ENCODE measurements around the gene LDB2. TPM values are rescaled to one million over a fixed set of nuclear protein-coding genes. Genes with fewer than 3 reads are reported as not detected.

Gene LDB2
- polyA plus RNA-seq, 4 donors = 85.7 to 106 (median 92.1) TPM

DNA sequence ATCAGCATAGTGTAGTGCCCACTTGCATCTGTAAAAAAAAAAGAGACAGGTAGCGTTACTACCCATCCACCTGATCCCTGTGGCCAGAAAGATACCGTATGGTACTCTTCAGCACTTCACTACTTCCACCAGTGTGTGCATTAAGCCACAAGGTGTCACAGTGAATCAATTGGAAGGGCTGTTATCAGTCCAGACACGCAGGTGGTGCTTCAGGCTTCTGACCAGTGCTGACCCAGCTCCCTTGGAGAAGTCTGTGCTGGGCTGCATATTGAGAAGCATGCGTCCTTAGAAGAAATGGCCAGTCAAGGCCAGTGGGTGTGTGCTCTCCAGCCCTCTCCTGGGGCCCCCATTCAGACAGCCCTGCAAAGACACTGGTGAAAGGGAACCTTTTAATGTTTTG is 10.6 kb downstream of the LDB2 start:
- no peak for DNase-seq (ENCODE audit: low read depth in 4 of 4, low spot score in 2 of 4)

DNA sequence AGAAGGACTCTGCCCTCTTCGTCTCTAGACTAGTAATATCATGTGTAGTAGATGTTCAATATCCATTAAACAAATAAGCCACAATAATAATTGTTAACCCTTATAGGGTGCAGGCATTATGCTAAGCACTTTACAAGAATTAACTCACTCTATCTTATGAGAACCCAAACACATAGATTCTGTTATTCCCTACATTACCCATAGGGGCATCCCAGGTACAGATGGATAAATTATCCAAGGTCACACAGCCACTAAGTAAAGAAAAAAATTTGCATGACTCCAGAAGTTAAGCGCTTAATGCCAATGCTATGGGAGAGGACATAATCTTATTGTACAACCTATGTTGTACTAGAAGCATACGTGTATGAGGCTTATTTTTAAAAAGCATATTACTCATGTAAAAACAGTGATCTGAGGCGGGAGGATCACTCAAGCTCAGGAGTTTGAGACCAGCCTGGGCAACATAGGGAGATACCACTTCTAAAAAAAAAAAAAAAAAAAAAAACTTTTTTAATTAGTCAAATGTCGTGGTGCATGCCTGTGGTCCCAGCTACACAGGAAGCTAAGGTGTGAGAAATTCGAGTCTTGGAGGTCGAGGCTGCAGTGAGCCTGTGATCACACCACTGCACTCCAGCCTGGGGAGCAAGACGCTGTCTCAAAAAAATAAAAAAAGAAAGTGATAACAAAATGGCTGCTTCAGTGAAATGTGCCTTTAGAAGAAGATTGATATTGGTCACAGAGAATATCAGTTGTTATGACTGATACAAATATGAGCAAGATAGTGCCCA is 13.6 kb downstream of the LDB2 start:
- DNase-seq (ENCODE audit: low read depth in 4 of 4, low spot score in 2 of 4) = no peak

DNA sequence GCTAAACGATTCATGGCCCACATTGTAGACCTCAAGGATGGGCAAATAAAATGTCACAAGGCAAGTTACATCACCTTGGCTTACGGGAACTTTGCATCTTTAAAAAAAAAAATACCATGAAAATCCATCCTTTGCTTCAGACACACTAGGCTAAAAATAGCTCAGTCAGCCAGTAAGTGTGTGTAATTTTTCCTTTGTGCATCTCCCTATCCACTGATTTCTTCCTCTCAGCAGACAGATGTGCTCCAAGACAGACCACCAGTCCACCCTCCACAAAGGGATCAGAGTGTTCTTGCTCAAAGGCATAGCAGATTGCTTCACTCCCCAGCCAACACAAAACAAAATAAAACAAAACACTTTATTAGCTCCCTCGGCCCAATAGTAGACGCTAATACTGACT is 14.6 kb downstream of the LDB2 start:
- no peak for DNase-seq (ENCODE audit: low read depth in 4 of 4, low spot score in 2 of 4)

DNA sequence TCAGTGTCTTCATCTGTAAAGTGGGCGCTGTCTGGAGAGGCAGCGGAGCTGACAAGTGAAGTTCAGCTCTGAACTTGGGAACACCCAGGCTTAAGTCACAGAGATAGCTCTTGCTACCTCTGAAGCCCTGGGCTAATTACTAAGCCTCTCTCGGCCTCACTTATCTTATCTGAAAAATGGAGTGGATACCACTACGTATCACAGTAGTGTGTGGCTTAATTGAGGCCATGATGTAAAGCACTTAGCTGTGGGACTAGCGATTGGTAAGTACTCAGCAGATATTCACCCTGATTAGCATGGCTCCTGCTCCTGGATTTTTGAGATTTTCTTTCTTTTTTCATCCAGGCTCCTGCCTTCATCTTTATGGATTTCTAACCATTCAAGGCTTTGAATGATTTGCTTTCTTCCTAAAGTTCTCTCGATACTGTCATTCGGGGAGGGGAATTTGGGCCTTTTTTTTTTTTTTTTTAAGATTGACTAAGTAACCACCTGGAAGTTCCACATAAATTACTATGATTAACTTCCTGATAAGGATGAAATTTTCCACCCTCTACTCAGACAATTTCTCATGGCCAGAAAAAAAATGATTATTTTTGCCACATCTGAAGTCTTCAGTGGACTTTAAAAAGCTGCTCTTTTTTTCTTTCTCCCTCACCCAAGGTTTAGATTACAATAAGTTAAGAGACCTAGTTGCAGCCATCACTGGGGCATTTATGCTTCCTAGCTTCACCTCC is 17.1 kb downstream of the LDB2 start:
- DNase-seq (ENCODE audit: low read depth in 4 of 4, low spot score in 2 of 4) = no peak

GRCh38 chr4:16875487-16875886 is 23.0 kb downstream of the LDB2 start:
- no peak for DNase-seq (ENCODE audit: low read depth in 4 of 4, low spot score in 2 of 4)

DNA sequence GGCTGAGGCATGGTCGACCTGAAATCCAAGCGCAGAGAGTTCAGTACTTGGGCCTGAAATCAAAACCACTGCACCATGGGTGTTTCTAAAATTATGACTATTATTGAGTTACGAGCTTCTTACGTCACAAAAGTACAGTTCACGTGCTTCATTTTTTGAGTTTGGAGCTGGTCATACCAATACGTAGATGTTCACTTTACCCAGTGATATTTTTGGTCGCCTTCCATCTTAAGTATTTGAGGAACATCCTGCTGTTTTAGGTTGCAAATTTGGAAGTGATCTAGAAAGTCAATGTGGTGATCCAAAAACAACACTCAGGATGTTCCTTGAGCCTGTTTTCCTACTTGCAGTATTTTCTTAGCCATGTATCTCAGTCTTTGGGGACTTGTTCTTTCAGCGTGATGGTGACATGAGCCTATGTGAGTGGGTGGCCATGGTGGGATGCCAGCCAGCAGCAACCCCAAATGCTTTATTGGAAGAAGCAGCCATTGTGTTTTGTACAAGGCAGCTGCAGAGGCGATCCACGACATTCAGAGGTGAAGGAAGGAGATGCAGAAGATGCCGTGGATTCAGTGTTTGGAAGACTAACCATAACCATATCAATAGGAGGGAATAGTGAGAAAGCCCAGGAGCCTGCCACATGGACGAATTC is 28.7 kb downstream of the LDB2 start:
- no peak for DNase-seq (ENCODE audit: low read depth in 4 of 4, low spot score in 2 of 4)

- DNase-seq (ENCODE audit: low read depth in 4 of 4, low spot score in 2 of 4) = no peak
Observed at GRCh38 chr4:16868674-16869073, 29.8 kb downstream of the LDB2 start.

- DNase-seq (ENCODE audit: low read depth in 4 of 4, low spot score in 2 of 4) = no peak
Observed at GRCh38 chr4:16867827-16868226, 30.6 kb downstream of the LDB2 start.

- no peak for DNase-seq (ENCODE audit: low read depth in 4 of 4, low spot score in 2 of 4)
Observed at GRCh38 chr4:16866974-16867373, 31.5 kb downstream of the LDB2 start.

DNA sequence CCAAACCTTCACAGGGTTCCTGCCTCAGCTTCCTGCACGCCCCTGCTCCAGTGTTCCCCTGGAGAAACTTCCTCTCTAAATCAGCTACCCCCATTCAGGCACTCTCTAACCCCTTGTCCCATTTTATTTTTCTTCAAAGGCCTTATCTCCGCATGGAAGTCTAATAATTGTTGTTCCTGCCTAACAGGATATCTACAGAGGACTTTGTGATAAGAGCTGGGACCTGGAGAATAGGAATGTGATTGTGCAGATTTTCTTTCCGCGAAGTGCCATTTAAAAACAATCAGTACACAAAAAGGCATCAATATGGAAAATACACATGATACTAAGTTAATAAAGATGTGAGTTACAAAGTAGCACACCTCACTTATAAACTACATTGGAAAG is 32.6 kb downstream of the LDB2 start:
- no peak for DNase-seq (ENCODE audit: low read depth in 4 of 4, low spot score in 2 of 4)

- DNase-seq (ENCODE audit: low read depth in 4 of 4, low spot score in 2 of 4) = no peak
Observed at GRCh38 chr4:16865209-16865896, 33.1 kb downstream of the LDB2 start.

DNA sequence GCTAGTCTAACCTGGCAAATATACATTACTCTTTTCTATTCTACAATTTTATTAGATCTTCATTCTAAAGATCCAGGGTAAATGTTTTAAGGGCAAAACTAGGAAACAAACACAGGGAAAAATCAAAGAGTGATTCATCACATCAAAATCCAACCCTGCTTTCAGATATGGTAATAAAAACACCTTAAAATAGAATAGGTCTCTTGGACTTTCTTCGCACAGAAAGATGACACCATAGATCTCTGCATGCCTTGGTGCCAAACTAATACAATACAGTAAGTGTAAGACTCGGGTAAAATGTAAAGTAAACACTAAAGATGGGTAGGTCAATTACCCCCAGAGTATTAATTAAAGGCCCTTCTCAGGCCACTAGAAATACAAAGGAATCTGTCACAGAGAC is 34.2 kb downstream of the LDB2 start:
- DNase-seq (ENCODE audit: low read depth in 4 of 4, low spot score in 2 of 4) = no peak

DNA sequence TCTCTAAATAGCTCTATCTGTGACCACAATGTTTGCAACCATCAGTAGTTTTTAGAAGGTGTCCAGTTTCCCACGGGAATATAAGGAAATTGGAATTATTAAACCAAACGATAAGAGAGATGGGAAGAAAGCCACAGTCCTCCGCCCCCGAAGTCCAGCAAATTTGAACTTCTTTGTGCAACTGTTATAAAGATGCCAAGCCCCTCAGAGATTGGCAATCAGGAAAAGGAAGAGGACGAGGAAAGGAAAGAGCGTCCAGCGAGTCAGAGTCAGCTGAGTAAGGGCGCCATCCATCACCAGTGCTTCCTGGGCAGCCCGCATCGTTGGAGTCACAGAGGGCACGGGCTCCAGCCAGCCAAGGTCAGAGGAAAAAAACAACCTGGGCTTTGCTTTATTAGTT is 35.7 kb downstream of the LDB2 start:
- no peak for DNase-seq (ENCODE audit: low read depth in 4 of 4, low spot score in 2 of 4)

GRCh38 chr4:16860516-16860915 is 37.9 kb downstream of the LDB2 start:
- no peak for DNase-seq (ENCODE audit: low read depth in 4 of 4, low spot score in 2 of 4)

- no peak for DNase-seq (ENCODE audit: low read depth in 4 of 4, low spot score in 2 of 4)
Observed at GRCh38 chr4:16859031-16859430, 39.4 kb downstream of the LDB2 start.

GRCh38 chr4:16858275-16858752 is 40.1 kb downstream of the LDB2 start:
- no peak for DNase-seq (ENCODE audit: low read depth in 4 of 4, low spot score in 2 of 4)

- DNase-seq (ENCODE audit: low read depth in 4 of 4, low spot score in 2 of 4) = no peak
Observed at GRCh38 chr4:16857425-16857824, 41.0 kb downstream of the LDB2 start.

- DNase-seq (ENCODE audit: low read depth in 4 of 4, low spot score in 2 of 4) = no peak
Observed at GRCh38 chr4:16853640-16854039, 44.8 kb downstream of the LDB2 start.

DNA sequence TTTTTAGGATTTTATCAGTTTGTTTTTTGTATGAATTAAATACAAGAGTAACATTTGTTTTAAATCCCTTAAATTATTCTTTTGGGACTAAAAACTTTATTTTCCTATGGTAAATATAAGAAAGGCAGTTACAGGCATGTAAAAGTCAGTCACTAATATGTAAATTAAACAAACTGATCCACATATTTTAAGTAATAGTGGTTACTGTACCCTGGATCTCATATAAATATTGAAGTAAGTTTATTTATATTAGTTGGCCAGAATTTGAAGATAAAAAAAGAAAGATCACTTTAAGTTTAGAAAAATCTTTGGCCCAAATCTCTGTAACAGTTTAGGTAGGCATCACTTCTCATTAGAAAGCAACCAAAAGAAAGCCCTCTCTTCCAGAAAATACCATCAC is 45.8 kb downstream of the LDB2 start:
- DNase-seq (ENCODE audit: low read depth in 4 of 4, low spot score in 2 of 4) = no peak

DNA sequence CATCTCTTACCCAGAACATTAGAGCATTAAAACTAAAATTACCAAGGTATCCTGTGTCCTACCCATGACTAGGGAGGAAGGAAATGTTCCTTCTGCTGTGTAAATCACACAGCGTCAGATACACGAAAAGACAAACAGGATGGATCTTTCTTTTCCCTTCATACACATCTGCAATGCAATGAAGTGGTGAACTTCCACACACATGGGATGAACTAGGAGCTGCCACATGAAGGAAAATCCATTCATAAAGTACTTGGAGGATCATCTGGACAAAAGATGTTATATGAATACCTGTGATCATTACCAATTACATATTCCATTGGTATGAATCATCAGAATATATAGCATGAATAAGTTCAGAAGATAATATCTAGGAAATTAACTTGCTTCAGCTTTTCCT is 46.2 kb downstream of the LDB2 start:
- no peak for DNase-seq (ENCODE audit: low read depth in 4 of 4, low spot score in 2 of 4)

DNA sequence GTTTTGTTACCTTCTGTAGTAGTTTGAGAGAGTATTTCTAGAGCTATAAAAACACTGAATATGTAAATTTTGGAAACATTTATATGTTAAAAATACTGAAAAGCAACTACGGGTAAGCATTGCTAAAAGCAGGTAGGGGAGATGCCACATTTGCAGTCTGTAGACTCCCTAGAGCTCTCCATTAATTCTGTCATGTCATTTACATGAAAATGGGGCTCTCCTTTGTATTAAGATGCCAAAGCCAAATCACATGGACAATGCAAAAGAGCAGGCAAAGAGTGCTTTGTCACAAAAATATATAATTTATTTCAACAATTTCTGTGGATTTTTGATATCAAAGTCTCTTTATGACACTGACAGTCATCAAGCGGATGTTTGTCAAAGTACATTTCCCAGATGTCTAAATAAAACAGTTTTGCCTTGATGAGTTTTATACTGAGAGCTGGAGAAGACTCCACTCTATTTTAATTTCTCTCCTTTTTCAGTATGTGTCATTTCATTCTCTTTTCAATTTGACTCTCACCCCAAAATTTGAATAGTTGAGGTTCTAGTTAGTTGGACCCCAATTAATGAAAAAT is 51.8 kb downstream of the LDB2 start:
- no peak for DNase-seq (ENCODE audit: low read depth in 4 of 4, low spot score in 2 of 4)

Measured in left renal cortex interstitium (tissue), 4 donors.